SK-N-MC (cell line): ENCODE data around the gene FGD5.

Experiments used
- DNase-seq: peaks from one replicate; pipeline ENCODE4 v3.0.0-alpha.2; 2011; ENCODE audit warnings: low read depth, low spot score
- H3K27ac ChIP-seq: fragments of 200-600 bp; sonication (generic); 2 replicates; pipeline ENCODE4 v1.5.1; 2016; ENCODE audit warnings: mixed run types
- H3K36me3 ChIP-seq: fragments of 200-600 bp; sonication (generic); 2 replicates; pipeline ENCODE4 v1.6.1; 2017; ENCODE audit warnings: antibody characterized with exemption, low read length, mixed read lengths; ENCODE audit not compliant: insufficient read depth
- H3K4me3 ChIP-seq: fragments of 200-600 bp; sonication (generic); 2 replicates; pipeline ENCODE4 v1.5.1; 2016
- H3K9ac ChIP-seq: fragments of 200-600 bp; sonication (generic); 2 replicates; pipeline ENCODE4 v1.8.0; 2017; ENCODE audit warnings: mixed run types, mixed read lengths; ENCODE audit not compliant: insufficient read length
- H3K9me3 ChIP-seq: fragments of 200-600 bp; sonication (generic); 2 replicates; pipeline ENCODE4 v1.6.1; 2017; ENCODE audit warnings: low read depth, mild to moderate bottlenecking, antibody characterized with exemption, low read length, moderate library complexity, mixed read lengths
- EZH2 ChIP-seq: fragments of 200-600 bp; sonication (generic); IDR thresholded peaks from one replicate; pipeline ENCODE4 v1.6.1; 2017; ENCODE audit warnings: antibody characterized with exemption
- FOXP2 ChIP-seq: optimal IDR thresholded peaks from 2 replicates; pipeline ENCODE3; 2011; ENCODE audit warnings: mild to moderate bottlenecking, moderate library complexity; ENCODE audit not compliant: insufficient read depth; ENCODE audit errors: extremely low read length, control extremely low read depth
- POLR2AphosphoS5 ChIP-seq: IDR thresholded peaks from 2 replicates; pipeline ENCODE4 v1.6.1; 2012; ENCODE audit warnings: mild to moderate bottlenecking, low read depth, low read length, borderline replicate concordance

The FGD5 gene

DNA sequence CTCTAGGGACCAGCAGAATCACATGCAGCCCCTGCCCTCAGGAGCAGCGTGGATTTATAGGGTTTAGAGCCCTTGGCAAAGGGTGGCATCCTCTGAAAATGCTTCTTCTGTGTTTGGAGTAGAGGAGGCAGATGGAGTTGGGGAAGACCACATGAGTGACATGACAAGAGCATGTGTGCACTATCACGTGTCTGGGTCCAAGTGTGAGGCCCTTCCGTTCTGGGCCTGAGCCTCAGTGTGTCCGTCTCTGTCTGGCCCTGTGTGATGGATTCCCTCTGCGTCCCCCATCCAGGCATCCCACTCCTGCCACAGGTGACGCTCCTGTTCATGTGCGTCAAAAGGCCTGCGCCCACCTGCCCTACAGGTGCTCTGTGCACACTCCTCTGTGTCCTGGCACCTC lies 30.1 kb downstream of the FGD5 start:
- Histone ChIP-seq H3K4me3 (no peak overlapping the region), H3K27ac (no peak overlapping the region), H3K9ac (no peak overlapping the region), H3K9me3 (no peaks in the 10 kb centered on the region), H3K36me3 (no peaks in the 10 kb centered on the region)
- DNase-seq, result no peak
- TF ChIP-seq POLR2AphosphoS5 (no peak), EZH2 (no peak)

DNA sequence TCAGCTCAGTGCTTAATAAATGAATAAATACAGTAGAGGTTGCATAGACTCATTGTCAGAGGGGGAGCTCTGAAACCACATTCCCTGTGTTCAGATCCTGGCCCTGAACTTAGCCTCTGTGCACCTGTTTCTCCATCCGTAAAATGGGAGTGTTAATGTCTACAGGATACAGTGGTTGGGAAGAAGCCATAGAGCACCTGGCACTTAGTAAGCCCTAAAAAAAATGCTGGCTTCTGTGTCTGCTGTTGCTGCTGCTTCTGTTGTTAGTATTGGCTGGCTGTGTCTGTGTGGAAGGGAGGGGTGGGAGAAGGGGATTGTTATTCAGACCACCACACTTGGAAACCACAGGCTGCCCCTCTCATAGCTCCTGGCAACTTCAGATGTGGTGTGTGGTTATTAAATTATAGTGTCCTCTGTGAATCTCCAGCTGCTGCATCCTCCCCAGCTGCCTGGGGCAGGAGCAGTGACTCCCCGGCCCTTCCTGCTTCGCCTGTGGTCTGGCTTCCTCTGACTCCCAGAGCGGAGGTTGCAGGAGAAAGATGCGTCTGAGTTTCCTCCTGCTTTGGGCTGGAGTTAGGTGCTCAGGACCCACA lies 31.0 kb downstream of the FGD5 start:
- no peak overlapping the region for H3K27ac ChIP-seq
- H3K4me3 ChIP-seq, result no peak overlapping the region
- TF ChIP-seq POLR2AphosphoS5, result no peak
- no peak for TF ChIP-seq EZH2
- no peak for TF ChIP-seq FOXP2
- no peak overlapping the region for H3K9ac ChIP-seq
- no peaks in the 10 kb centered on the region for H3K9me3 ChIP-seq
- no peaks in the 10 kb centered on the region for H3K36me3 ChIP-seq
- no peak for DNase-seq

DNA sequence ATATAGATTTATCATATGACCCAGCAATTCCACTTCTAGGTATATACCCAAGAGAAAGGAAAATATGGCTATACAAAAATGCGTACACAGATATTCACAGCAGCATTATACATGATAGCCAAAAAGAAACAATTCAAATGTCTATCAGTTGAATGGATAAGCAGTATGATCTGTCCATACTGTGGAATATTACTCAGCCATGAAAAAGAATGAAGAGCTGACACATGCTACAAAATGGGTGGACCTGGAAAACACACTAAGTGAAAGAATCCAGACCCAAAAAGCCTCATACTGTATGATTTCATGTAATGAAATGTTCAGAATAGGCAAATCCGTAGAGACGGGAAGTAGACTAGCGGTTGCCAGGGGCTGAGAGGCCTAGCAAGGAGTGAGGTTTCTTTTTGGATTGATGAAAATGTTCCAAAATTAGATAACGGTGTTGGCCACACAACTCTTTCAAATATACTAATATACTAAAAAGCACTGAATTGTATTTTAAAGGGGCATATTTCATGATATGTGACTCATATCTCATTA lies 33.4 kb downstream of the FGD5 start:
- Histone ChIP-seq H3K36me3 (no peaks in the 10 kb centered on the region), H3K9ac (no peak overlapping the region), H3K4me3 (no peak overlapping the region), H3K9me3 (no peaks in the 10 kb centered on the region), H3K27ac (no peak overlapping the region)
- TF ChIP-seq EZH2, result no peak
- no peak for TF ChIP-seq FOXP2
- DNase-seq, result no peak

DNA sequence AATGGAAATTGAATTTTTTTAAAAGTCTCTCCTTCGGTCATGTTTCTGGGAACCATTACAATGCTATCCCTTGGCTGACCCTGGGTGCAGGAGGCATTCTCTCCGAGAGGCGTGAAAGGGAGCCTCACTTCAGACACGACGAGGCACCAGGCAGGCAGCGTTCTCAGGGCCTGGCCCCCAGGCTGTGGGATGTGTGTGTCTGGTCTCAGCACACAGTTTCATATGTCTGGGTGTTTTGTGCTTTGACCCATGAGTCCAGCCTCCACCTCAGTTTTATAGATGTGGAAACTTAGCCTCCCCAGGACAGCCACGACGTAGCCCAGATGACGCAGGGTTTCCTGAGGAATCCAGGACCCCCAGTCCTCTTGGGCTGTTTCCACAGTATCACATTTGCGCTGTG lies 34.0 kb downstream of the FGD5 start:
- no peaks in the 10 kb centered on the region for H3K36me3 ChIP-seq
- TF ChIP-seq FOXP2 (no peak), POLR2AphosphoS5 (no peak), EZH2 (no peak)
- no peak overlapping the region for H3K4me3 ChIP-seq
- no peak for DNase-seq
- no peaks in the 10 kb centered on the region for H3K9me3 ChIP-seq
- H3K9ac ChIP-seq, result no peak overlapping the region
- no peak overlapping the region for H3K27ac ChIP-seq

DNA sequence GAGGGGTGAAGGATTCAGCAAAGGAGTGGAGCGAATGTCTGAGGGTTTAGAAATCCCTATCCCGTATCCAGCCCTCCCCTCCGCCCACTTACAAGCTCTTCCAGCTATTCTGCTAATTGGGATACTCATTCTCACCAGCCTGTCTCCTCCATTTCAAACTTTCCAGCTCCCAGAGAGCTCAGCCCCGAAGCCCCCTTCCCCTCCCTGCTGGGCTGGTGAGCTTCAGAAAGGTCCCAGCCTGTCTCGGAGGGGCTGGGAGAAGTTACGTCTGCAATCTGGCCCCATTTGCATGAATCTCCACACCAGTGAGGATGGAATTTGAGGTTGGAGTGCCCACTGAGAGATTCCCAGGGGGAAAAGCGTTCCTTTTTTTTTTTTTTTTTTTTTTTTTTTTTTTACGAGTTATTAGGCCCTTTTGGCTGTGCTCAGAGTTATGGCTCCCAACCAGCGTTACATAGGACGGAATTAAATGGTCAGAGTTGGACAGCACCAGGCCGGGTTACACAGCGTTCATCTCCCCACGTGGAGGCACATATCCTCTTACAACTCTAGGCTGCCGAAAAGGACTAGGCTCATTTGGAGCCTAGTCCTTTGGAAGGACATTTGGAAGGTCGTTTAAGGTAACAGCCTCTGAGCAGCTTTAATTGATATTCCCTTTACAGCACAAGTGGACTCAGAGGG lies 34.6 kb downstream of the FGD5 start:
- no peaks in the 10 kb centered on the region for H3K36me3 ChIP-seq
- TF ChIP-seq EZH2 (no peak), POLR2AphosphoS5 (no peak), FOXP2 (no peak)
- H3K9ac ChIP-seq, result no peak overlapping the region
- no peak overlapping the region for H3K4me3 ChIP-seq
- no peak for DNase-seq
- H3K27ac ChIP-seq, result no peak overlapping the region
- H3K9me3 ChIP-seq, result no peaks in the 10 kb centered on the region

DNA sequence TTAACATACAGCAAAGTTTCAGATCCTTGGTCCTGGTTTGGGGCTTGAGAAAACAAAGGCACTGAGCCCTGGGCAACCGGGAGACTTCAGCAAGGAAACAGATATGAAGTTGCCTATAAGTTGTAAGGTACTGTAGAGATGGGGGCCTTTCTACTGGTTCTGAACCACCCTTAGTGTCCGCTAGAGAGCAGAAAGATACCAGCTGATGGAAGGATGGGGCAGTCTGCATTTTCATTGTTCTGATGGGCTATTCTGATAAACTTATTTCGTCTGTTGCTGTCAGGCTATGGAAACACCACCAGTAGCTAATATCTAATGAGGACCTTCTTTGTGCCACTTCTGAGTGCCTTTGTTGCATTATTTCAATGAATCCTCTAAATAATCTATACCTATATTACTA lies 38.7 kb downstream of the FGD5 start:
- DNase-seq, result no peak
- no peak overlapping the region for H3K27ac ChIP-seq
- H3K4me3 ChIP-seq, result no peak overlapping the region
- no peak overlapping the region for H3K9ac ChIP-seq
- no peaks in the 10 kb centered on the region for H3K36me3 ChIP-seq
- no peaks in the 10 kb centered on the region for H3K9me3 ChIP-seq
- TF ChIP-seq POLR2AphosphoS5 (no peak), FOXP2 (no peak), EZH2 (no peak)

DNA sequence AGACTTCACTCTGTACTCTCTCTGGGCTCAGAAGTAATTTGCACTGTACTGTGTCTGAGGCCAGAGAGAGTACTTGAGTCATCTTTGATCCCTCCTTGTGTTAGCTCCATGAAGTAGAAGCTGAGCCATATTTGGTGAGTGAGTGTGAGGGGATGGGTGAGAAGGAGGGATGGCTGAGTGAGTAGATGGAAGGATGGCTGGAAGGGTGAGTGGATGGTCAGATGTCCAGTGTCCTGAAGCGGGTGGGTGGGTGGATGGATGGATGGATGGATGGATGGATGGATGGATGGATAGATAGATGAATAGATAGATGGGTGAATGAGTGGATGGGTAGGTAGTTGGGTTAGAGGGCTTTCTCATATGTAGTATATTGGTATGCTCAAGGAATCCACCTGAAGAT lies 39.3 kb downstream of the FGD5 start:
- no peaks in the 10 kb centered on the region for H3K36me3 ChIP-seq

DNA sequence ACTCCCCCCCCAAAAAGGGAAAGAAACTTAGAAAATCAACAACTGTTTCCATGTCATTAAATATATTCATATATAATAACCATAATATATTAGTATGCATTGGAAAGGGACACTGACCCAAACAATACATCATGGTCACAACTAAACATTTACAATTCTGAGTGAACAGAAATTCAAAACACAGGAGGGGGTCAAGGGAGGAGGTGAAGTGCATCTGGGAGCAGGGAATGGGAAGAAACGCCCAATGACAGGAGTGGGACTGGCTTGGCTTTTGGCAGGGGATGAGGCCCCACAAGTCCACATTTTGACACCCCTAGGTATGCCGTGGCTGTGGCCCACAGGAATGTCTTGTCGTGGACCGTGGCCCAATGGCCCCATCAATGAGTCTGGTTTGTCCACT lies 41.1 kb downstream of the FGD5 start:
- Histone ChIP-seq H3K36me3 (no peaks in the 10 kb centered on the region), H3K27ac (no peak overlapping the region), H3K9ac (no peak overlapping the region), H3K9me3 (no peaks in the 10 kb centered on the region), H3K4me3 (no peak overlapping the region)
- no peak for TF ChIP-seq POLR2AphosphoS5
- DNase-seq, result no peak

More for the DNA sequence above, 39.3 kb downstream of the FGD5 start:
- Histone ChIP-seq H3K27ac (no peak overlapping the region), H3K9me3 (no peaks in the 10 kb centered on the region), H3K9ac (no peak overlapping the region), H3K4me3 (no peak overlapping the region)
- TF ChIP-seq POLR2AphosphoS5 (no peak), EZH2 (no peak), FOXP2 (no peak)
- no peak for DNase-seq

DNA sequence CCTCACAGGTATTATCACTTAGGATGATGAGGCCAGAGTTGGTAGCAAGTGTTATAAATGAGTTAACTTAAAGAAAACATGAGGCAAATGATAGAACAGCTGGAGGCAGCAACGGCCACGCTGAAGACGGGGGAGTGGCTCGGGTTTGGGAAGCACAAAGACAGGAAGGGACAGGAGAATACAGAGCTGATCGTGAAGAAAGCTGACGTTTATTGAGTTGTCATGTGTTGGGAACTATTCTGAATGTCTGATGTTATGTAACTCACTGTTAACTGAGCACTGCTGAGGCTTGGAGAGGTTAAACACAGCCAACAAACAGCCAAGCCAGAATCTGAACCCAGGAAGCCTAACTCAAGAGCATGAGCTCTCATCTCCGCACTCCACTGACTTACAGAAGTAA lies 42.3 kb downstream of the FGD5 start:
- Histone ChIP-seq H3K4me3 (no peak overlapping the region), H3K27ac (no peak overlapping the region), H3K36me3 (no peaks in the 10 kb centered on the region), H3K9ac (no peak overlapping the region), H3K9me3 (no peaks in the 10 kb centered on the region)
- no peak for TF ChIP-seq POLR2AphosphoS5
- DNase-seq, result no peak
